ENCODE results near the gene PARPBP.
"Not testable (repeated sequence)": the region's sequence is repeated elsewhere in the genome, so short reads cannot be mapped to it uniquely, and the experiment has no call there.

Gene PARPBP

GRCh38 chr12:102119674-102120563, at the start of gene PARPBP, which contains the start of gene NUP37:
PARPBP (plus strand) TSS chr12:102120183; CDS start chr12:102123889, 3,706 bp downstream.
NUP37 (minus strand) TSS chr12:102120114; CDS start chr12:102118518, 1,596 bp downstream.
- peak; percentile 90 for DNase-seq

GRCh38 chr12:102072092-102072491, 47.9 kb upstream of the PARPBP start:
- not testable (repeated sequence) for DNase-seq

GRCh38 chr12:102080842-102081241, 39.1 kb upstream of the PARPBP start:
- no peak for DNase-seq

- not testable (repeated sequence) for DNase-seq
Measured at GRCh38 chr12:102089228-102089835, 30.7 kb upstream of the PARPBP start.

- DNase-seq, result peak; percentile 36
Measured at GRCh38 chr12:102093319-102093718, 26.7 kb upstream of the PARPBP start.

GRCh38 chr12:102095677-102096263, 24.2 kb upstream of the PARPBP start:
- DNase-seq, result peak; percentile 16

- no peak for DNase-seq
Measured at GRCh38 chr12:102096855-102097254, 23.1 kb upstream of the PARPBP start.

GRCh38 chr12:102106905-102107304, 13.1 kb upstream of the PARPBP start:
- DNase-seq, result no peak

GRCh38 chr12:102107970-102108369, 12.0 kb upstream of the PARPBP start:
- no peak for DNase-seq

GRCh38 chr12:102110782-102111181, 9.2 kb upstream of the PARPBP start:
- no peak for DNase-seq

- no peak for DNase-seq
Measured at GRCh38 chr12:102114212-102114611, 5.8 kb upstream of the PARPBP start.

GRCh38 chr12:102116392-102116791, 3.6 kb upstream of the PARPBP start:
- DNase-seq, result no peak

- no peak for DNase-seq
Measured at GRCh38 chr12:102118874-102119273, 1.1 kb upstream of the PARPBP start.

- DNase-seq, result no peak
Measured at GRCh38 chr12:102120564-102120873, 536 bp downstream of the PARPBP start.

- DNase-seq, result peak; percentile 22
Measured at GRCh38 chr12:102120886-102121285, 903 bp downstream of the PARPBP start.

- not testable (repeated sequence) for DNase-seq
Measured at GRCh38 chr12:102121328-102121727, 1.3 kb downstream of the PARPBP start.

- DNase-seq, result not testable (repeated sequence)
Measured at GRCh38 chr12:102130720-102131119, 10.7 kb downstream of the PARPBP start.

- DNase-seq, result not testable (repeated sequence)
Measured at GRCh38 chr12:102131442-102131841, 11.5 kb downstream of the PARPBP start.

- DNase-seq, result not testable (repeated sequence)
Measured at GRCh38 chr12:102137619-102138018, 17.6 kb downstream of the PARPBP start.

- not testable (repeated sequence) for DNase-seq
Measured at GRCh38 chr12:102142866-102143373, 22.9 kb downstream of the PARPBP start.

GRCh38 chr12:102144221-102144620, 24.2 kb downstream of the PARPBP start:
- no peak for DNase-seq

GRCh38 chr12:102147062-102147587, 27.1 kb downstream of the PARPBP start:
- not testable (repeated sequence) for DNase-seq

GRCh38 chr12:102155206-102155605, 35.2 kb downstream of the PARPBP start:
- not testable (repeated sequence) for DNase-seq
